IPS-15b (cell line): ENCODE measurements around the gene ANKRD33B.
A peak's percentile ranks its signal among the peaks of the same experiment; 100 is the strongest.
"Not testable (repeated sequence)": the region's sequence is repeated elsewhere in the genome, so short reads cannot be mapped to it uniquely, and the experiment has no call there.

Source experiments
- H3K27me3 ChIP-seq: one replicate; pipeline ENCODE4 v1.6.1; 2013; ENCODE audit warnings: low read length; ENCODE audit not compliant: control insufficient read depth, insufficient read depth
- H3K36me3 ChIP-seq: one replicate; pipeline ENCODE4 v1.6.1; 2013; ENCODE audit warnings: low read length; ENCODE audit not compliant: control insufficient read depth, insufficient read depth
- H3K4me1 ChIP-seq: one replicate; pipeline ENCODE4 v1.6.1; 2013; ENCODE audit warnings: mild to moderate bottlenecking, low read length; ENCODE audit not compliant: control insufficient read depth, insufficient read depth
- H3K4me3 ChIP-seq: one replicate; pipeline ENCODE4 v1.5.1; 2013; ENCODE audit warnings: low read depth, low read length
- H3K9ac ChIP-seq: one replicate; pipeline ENCODE4 v1.6.1; 2013; ENCODE audit warnings: low read depth, mild to moderate bottlenecking, low read length
- H3K9me3 ChIP-seq: one replicate; pipeline ENCODE4 v1.6.1; 2013; ENCODE audit warnings: mild to moderate bottlenecking, low read length; ENCODE audit not compliant: control insufficient read depth, insufficient read depth

Gene ANKRD33B

DNA sequence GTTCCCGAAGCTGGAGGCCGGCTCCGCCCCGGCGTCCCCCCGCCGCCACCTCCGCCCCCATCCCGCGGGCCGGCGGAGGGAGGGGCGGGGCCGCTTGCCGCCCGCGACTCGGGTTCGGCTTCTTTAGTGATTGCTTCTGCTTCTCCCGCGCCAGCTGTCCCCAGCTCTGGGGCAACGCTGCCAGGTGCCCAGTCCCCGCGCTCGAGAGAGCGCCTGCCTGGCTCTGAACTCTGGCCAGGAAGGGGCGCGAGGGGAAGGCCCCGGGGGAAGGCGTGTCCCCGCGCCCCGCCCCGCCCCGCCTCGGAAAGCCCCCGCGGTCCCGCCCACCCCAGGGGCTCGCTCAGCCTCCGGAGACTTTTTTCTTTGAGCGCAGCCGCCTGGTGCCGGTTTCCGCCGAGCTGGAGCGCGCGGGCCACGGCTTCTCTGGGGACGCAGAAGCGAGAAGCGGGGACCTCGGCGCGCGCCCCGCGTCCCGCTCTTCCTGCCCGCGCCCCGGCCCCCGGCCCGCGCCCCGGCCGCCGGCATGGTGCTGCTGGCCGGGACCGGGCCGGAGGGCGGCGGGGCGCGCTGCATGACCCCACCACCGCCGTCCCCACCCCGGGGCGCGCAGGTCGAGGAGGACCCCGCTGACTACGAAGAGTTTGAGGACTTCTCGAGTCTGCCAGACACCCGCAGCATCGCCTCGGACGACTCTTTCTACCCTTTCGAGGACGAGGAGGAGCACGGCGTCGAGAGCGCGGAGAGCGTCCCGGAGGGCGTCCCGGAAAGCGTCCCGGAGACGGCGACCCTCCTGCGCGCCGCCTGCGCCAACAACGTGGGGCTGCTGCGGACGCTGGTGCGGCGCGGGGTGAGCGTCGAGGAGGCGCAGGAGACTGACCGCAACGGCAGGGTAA is at the start of gene ANKRD33B:
Gene ANKRD33B, plus strand, starts transcription at position 126 of the 893 bp plus-strand sequence. Its CDS starts 398 bp downstream, at position 524.
- Histone ChIP-seq H3K36me3 (no peaks in the 10 kb centered on the region), H3K4me1 (peaks cover 2% of the 10 kb centered on the region), H3K9me3 (no peaks in the 10 kb centered on the region), H3K4me3 (peak within 1 kb of the TSS; percentile 84), H3K27me3 (peaks cover 77% of the 10 kb centered on the region), H3K9ac (peak within 1 kb of the TSS; percentile 37)

DNA sequence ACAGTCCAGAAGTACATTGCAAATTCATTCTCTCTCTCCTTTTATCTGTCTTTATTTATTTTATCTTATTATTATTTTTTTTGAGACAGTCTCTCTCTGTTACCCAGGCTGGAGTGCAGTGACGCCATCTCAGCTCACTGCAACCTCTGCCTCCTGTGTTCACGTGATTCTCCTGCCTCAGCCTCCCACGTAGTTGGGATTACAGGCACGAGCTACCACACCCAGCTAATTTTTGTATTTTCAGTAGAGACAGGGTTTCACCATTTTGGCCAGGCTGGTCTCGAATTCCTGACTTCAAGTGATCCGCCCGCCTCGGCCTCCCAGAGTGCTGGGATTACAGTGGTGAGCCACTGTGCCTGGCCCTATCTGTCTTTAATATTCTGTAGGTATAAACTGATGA is 49.3 kb upstream of the ANKRD33B start:
- not testable (repeated sequence) for H3K9ac ChIP-seq, H3K27me3 ChIP-seq, H3K9me3 ChIP-seq, H3K4me1 ChIP-seq, H3K4me3 ChIP-seq, H3K36me3 ChIP-seq

DNA sequence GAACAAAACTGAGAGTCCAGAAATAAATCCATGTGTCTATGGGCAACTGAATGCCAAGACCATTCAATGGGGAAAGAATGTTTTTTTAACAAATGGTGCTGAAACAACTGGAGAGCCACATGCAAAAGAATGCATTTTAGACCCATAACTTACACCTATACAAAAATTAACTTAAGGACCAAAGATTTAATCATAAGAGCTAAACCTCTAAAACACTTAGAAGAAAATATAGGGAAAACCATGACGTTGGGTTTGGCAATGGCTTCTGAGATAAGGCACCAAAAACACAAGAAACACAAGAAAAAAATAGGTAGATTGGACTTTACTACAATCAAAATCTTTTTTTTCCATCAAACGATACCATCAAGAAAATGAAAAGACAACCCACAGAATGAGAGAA is 48.4 kb upstream of the ANKRD33B start:
- H3K9me3 ChIP-seq, result no peaks in the 10 kb centered on the region
- H3K9ac ChIP-seq, result no peak overlapping the region
- H3K4me3 ChIP-seq, result no peak overlapping the region
- H3K27me3 ChIP-seq, result no peaks in the 10 kb centered on the region
- peaks cover 3% of the 10 kb centered on the region for H3K4me1 ChIP-seq
- H3K36me3 ChIP-seq, result no peaks in the 10 kb centered on the region

DNA sequence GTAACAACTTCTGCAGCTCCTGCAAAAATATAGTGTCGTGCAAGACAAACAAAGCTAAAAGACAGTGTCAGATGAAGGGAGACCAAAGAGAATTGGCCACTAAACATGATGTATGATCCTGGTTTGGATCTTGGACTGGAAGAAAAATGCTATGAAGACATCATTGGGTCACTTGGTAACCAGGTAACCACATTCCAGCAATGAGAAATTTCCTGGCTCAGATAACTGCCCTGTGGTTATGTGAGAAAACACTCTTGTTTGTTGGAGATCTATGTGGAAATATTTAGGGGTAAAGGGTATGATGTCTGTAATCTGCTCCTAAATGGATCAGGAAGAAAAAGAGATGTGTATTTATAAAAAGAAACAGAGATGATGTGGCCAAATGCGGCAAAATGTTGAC is 45.5 kb upstream of the ANKRD33B start:
- no peaks in the 10 kb centered on the region for H3K9me3 ChIP-seq
- no peak overlapping the region for H3K9ac ChIP-seq
- H3K36me3 ChIP-seq, result no peaks in the 10 kb centered on the region
- no peaks in the 10 kb centered on the region for H3K27me3 ChIP-seq
- no peak overlapping the region for H3K4me3 ChIP-seq
- peaks cover 3% of the 10 kb centered on the region for H3K4me1 ChIP-seq

DNA sequence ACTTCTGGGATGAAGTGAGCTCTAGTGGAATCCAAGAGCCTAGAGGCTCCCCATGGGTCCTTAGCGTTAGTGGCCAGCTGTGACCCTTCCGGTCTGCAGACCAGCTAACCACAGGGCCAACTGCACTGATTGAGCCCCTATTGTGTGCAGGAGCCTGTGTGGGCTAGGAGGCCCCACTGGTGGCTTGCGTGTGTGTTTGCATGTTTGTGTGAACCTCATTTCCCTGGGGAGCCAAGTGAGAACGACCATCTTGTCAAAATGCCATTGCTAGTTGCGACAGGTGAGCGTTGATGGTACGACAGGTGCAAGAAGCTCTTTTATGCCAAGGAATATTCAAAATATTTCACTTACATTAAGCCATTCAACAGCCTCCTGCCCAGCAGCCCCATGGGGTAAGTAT is 44.1 kb upstream of the ANKRD33B start:
- H3K9me3 ChIP-seq, result no peaks in the 10 kb centered on the region
- no peak overlapping the region for H3K4me3 ChIP-seq
- no peaks in the 10 kb centered on the region for H3K4me1 ChIP-seq
- H3K9ac ChIP-seq, result no peak overlapping the region
- no peaks in the 10 kb centered on the region for H3K36me3 ChIP-seq
- no peaks in the 10 kb centered on the region for H3K27me3 ChIP-seq

DNA sequence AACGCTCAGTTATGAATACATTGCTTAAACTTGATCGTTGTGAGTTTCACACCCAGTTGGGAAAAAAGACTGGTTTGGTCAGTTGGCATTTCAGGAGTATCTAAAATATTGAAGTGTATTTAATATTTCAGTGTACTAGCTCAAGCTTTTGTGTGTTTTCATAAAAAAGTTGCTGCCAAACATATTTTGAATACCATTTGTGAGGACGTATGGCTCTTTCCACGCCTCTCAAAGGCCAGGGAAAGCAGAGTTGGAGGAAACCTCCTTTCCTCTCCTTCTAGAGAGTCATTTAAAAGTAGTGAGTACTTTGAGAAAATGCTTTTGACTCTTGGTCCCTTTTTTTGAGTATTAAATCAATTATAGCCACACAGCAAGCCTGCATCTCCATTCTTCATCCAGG is 43.2 kb upstream of the ANKRD33B start:
- Histone ChIP-seq H3K36me3 (no peaks in the 10 kb centered on the region), H3K9me3 (no peaks in the 10 kb centered on the region), H3K9ac (no peak overlapping the region), H3K4me1 (no peaks in the 10 kb centered on the region), H3K27me3 (no peaks in the 10 kb centered on the region), H3K4me3 (no peak overlapping the region)

DNA sequence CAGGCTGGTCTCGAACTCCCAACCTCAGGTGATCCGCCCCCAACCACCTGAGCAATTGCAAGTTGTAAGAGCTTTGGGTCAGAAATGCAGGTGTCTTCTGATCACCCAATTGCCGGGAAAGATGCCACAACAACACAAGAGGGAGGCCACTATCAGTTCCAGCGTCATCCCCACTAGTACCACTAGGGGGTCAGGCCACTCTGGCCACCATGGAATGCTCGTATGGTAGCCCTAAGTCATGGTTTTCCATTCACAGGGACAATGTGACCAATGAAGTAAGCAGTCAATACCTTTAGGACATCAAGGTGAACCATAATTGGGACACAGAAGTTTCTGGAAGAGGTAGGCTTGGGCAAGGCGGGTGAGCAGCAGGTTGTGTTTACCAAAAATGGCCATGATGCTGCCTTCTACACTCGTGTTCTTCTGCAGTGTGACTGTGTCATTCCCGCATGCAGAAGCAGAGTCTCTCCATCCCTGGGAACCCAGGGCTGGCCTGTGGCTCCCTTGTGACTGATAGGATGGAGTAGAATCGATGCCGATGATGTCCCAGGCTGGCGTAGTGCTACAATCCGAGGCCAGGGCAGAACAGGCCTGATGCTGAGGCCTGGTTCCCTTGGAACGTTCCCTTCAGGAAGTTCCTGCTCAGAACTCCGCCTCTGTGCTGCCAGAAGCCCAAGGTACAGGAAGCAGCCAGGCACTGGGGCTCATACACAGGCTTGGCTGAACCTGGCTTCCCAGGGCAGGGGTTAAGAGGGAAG is 42.2 kb upstream of the ANKRD33B start:
- H3K36me3 ChIP-seq, result no peaks in the 10 kb centered on the region

DNA sequence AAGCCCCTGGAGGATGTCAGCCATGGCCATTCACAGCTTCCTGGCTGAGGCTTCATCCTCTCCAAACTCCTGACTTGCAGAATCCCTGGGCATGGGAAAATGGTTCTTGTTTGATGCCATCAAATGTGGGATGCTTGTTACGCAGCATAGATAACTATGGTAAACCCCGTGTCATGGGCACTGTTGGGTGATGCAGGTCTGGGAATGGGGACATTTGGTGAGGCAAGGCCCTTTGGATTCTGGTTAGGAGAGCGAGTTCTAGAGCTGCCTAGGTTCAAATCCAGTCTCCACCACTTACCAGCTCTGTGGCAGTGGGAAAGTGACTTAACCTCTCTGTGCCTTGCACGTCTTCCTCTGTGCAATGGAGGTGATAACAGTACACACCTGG is 41.7 kb upstream of the ANKRD33B start:
- no peak overlapping the region for H3K4me3 ChIP-seq
- H3K9ac ChIP-seq, result no peak overlapping the region
- H3K9me3 ChIP-seq, result no peaks in the 10 kb centered on the region
- H3K27me3 ChIP-seq, result no peaks in the 10 kb centered on the region
- H3K36me3 ChIP-seq, result no peaks in the 10 kb centered on the region
- no peaks in the 10 kb centered on the region for H3K4me1 ChIP-seq

More for the DNA sequence above, 42.2 kb upstream of the ANKRD33B start:
- Histone ChIP-seq H3K9ac (no peak overlapping the region), H3K4me3 (no peak overlapping the region), H3K4me1 (no peaks in the 10 kb centered on the region), H3K27me3 (no peaks in the 10 kb centered on the region), H3K9me3 (no peaks in the 10 kb centered on the region)

DNA sequence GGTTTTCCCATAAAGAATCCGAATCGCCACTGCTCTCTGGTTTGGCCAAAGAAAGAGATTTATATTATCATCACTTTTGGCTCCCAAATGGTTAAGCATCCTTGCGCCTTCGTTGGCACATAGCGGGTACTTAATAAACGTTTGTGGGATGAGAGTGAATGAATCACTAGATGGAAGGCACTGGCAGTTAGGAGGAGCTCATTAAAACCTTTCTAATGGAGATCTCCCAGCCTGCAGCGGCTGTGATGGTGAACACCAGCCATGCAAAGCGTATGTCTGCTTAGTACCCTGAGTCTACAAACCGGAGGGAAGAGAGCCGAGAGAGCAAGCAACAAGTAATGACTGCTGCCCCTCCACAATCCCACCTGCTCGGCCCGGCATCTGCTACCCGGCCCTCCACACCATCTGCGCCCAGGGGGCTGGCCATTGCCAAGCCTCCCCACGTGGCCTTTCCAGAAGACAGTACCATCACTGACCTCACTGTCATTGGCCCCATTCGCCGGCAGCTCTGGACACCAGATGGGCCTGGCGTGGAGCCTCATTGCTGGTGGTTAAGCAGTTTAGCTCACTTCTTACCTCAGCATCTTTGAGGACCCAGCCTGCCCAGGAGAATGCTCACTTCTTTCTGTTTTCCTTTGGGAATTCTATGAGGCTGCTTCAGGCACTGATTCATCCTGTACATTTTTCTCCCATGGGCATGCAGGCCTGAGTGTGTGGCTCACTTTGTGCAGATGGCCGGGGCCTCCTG is 39.3 kb upstream of the ANKRD33B start:
- no peaks in the 10 kb centered on the region for H3K9me3 ChIP-seq
- H3K9ac ChIP-seq, result no peak overlapping the region
- no peaks in the 10 kb centered on the region for H3K36me3 ChIP-seq
- H3K27me3 ChIP-seq, result no peaks in the 10 kb centered on the region
- no peaks in the 10 kb centered on the region for H3K4me1 ChIP-seq
- H3K4me3 ChIP-seq, result no peak overlapping the region

DNA sequence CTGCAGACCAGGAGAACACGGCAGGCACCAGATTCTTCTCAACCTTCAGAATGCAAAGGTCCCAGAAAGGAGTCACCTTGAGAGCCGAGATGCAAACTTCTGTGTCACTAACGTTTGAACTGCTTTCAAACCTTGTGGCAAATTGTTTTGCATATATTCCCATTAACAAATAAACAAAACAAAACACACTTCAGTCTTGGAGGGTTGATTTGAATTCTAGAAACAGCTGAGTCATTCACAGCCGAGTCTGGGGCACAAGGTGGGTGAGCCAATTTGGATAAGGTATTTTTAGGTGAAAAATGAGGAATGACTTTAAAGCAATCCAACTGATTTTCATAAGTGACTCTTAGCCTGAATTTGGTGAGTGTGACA is 38.8 kb upstream of the ANKRD33B start:
- Histone ChIP-seq H3K9ac (no peak overlapping the region), H3K4me1 (no peaks in the 10 kb centered on the region), H3K4me3 (no peak overlapping the region), H3K9me3 (no peaks in the 10 kb centered on the region), H3K36me3 (no peaks in the 10 kb centered on the region), H3K27me3 (no peaks in the 10 kb centered on the region)

DNA sequence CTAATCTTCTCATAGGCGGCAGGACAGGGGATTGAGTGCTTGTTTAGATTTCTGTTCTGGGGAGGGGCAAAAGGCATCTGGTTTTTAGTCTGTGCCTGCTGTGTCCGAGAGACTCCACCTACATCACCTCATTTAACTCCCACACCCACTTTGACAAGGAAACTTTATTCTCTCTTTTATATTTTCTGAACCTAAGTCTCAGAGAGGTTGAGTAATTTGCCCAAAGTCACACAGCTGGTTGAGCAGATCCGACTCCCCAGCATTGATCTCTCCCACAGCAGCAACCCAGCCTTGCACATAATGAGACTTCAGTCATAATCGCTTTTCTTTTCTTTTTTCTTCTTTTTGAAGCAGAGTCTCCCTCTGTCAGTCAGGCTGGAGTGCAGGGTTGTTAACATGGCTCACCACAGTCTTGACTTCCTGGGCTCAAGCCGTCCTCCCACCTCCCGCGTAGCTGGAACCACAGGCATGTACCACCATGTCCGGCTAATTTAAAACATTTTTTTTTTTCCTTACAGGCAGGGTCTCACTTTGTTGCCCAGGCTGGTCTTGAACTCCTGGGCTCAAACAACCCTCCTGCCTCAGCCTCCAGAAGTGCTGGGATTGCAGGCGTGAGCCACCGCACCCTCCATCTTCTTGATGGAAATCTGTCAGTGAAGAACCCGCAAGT is 36.5 kb upstream of the ANKRD33B start:
- no peaks in the 10 kb centered on the region for H3K4me1 ChIP-seq
- no peaks in the 10 kb centered on the region for H3K36me3 ChIP-seq
- peaks cover 1% of the 10 kb centered on the region for H3K27me3 ChIP-seq
- no peaks in the 10 kb centered on the region for H3K9me3 ChIP-seq
- H3K9ac ChIP-seq, result no peak overlapping the region
- no peak overlapping the region for H3K4me3 ChIP-seq
